Jurkat, Clone E6-1 (cell line): Measurements from ENCODE around the gene LRRC53.

ENCODE experiments used
- DNase-seq: peaks from one replicate; pipeline ENCODE4 v3.0.0-alpha.2; 2011; ENCODE audit warnings: low read depth, low spot score
- H3K4me3 ChIP-seq: 2 replicates; pipeline ENCODE4 v1.5.1; 2011; ENCODE audit warnings: mild to moderate bottlenecking, low read length, control low read depth, moderate library complexity

Gene LRRC53

DNA sequence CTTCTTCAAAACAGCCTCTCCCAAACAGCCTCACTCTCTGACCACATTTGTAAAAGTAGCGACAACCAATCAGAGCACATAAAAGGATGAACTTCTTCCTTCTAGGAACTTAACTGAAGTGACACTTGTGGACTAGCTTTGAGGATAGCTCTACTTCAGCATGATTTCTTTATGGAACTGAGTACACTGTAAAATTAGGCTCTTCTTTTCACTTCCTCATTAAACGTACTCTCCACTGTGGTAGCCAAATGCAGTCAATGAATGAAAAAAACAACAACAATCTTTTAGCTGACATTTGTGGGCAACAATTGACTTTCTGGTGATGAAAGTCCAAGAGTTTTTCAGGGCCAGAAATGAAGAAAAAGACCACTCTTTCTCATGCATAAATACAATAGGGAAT is 9.6 kb downstream of the LRRC53 start:
- H3K4me3 ChIP-seq = no peak overlapping the region
- DNase-seq = no peak

DNA sequence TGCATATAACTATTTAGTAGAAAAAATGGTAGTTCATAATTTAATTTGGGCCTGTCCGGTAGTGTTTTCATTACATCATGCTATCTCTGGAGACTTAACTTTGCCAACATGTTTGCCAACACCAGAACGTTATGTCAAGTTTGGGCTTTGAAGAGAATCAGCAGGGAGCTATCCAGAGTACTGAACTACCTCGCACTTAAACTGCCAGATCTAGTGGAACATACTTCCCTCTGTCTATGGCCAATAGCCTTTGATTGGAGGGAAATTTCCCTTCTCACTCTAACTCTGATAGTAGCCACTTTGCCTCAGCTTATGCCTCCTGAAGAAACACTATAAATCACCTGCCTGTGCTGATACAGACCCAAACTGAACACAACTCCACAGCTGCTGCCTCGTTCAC is 10.0 kb downstream of the LRRC53 start:
- DNase-seq = peak; percentile 27
- no peak overlapping the region for H3K4me3 ChIP-seq

DNA sequence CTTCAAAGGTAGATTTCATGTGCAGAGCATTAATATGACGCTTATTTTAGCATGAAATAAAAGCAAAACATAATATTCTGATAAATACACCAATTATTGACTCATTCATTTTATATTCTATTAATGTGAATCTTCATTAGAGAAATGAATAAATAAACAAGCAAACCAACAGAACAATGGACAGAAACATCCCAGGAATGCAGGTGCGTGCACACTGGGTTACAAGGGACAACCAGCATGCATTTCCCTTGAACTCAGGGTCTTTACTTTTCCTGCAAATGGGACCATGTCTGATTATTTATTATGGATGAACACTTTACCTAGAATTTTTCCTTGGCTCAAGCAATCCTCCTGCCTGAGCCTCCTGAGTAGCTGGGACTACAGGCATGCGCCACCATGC is 13.5 kb downstream of the LRRC53 start:
- DNase-seq = no peak
- no peak overlapping the region for H3K4me3 ChIP-seq

DNA sequence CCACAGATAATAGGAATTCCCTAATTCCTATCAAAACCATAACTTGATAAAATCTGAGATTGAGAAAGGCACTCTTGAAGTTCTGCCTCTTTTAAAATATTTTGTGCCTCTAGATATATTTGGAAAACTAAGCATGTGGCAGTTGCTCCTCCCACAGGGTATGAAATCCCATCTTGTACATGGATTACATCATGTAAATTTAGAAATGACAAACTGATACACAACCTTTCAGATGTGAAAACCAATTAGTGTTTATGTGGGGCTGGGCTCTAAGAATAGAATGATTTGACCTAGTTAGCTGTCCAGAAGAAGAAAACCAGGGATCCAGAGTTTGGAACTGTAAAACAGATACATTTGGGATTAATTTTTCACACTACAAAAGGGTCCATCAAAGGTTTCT is 15.7 kb downstream of the LRRC53 start:
- DNase-seq = no peak

DNA sequence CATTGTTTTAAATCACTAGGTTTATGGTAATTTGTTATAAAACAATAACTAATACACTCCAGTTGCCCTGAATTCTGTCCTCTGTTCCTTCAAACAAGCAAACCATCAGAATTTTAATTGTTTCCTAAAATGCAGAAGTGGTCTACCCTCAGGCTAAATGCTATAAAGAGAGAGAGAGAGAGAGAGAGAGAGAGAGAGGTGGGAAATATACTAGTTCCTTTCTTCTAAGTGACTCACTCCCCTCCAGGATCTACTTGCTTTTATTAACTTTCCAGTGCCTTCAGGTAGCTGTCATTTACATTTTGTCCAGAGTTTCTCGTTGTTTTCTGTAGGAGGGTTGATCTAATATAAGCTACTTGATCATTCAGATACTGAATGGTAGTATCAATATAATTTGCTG is 26.4 kb downstream of the LRRC53 start:
- H3K4me3 ChIP-seq = no peak overlapping the region
- no peak for DNase-seq

More for the DNA sequence above, 15.7 kb downstream of the LRRC53 start:
- no peak overlapping the region for H3K4me3 ChIP-seq

DNA sequence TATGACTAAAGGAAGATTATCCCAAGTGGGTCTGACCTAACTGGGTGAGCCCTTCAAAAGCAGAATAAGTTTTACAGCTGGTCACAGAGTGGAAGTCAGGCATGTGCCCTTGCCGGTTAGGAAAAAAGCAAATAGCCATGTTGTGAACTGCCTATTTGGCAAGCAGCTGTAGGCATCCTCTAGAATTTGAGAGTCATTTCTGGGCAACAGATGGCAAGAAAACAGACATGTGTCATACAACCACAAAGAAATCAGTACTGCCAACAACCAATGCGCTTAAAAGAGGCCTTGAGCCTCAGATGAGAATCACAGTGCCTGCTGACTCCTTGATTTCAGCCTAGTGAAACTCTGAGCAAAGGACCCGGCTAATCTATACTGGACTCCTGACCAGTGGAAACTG is 26.8 kb downstream of the LRRC53 start:
- no peak for DNase-seq
- H3K4me3 ChIP-seq = no peak overlapping the region

DNA sequence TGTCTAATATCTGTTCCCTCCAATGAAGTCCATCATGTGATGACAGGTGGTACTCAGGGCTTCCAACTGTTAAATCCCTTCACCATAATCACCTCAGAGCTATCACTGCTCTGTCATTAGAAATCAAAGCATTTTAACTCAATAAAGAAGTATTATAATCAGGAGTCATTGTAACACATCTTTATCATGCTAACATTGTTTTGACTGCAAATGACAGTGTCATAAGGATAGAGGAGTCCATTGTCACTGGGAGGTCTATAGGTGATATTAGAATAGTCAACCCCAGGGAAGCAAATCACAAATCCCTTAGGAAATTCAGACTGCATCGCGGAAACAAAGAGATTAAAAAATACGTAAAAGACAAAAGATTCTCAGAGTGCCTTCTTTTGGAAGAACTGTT is 30.8 kb downstream of the LRRC53 start:
- no peak overlapping the region for H3K4me3 ChIP-seq
- DNase-seq = no peak

DNA sequence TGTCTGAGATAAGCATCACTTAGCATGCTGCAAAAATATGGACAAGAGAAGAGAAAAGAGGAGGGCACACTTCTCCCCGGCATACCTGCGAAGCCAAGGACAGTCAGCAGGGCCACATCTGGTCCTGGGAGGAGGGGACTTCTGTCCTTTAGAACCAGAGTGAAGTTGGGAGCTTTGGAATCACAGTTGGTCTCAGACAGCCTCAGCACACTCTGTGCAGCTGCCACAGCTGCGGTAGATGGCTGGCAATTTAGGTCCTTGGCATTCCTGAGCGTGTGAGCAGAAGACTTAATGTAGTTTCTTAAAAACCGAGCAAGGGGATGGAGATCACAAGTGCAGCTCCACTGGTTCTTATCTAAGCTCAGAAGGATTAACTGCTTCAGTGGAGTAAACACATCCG is 32.3 kb downstream of the LRRC53 start:
- DNase-seq = no peak
- no peak overlapping the region for H3K4me3 ChIP-seq

DNA sequence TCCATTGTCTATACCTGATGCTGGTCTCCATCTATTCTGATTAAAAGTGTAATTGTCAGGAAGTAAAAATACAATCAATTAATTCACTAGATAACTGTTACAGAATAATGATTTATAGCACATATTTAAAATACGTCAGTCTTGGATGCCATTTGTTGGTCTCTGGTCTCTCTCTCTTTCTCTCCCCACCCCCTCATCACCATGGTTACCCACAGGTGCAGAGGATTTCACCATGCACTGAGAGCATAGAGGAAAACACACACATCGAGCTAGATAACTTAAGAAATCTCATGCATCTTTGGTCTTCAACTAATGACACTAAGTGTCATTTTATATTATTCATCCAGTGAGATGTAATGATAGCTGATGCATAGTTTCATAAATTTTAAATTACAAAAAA is 33.4 kb downstream of the LRRC53 start:
- H3K4me3 ChIP-seq = no peak overlapping the region
- no peak for DNase-seq

DNA sequence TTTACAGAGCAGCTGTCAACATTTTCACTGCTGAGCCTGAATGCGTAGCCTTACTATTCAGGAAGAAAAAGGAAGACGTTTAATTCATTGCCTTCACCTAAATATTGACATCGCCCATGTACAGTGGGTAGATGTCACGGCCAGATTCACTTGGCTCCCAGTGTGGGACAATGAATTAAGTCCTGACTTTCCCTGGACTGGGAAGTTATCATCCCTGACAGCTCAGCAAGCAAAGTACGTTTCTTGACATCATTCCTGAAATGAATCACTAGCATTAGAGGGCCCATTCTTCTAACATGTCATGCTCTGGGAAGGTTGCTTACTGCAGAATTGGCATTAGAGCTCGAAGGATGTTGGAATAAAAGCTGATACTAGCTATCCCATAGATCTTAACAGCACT is 37.8 kb downstream of the LRRC53 start:
- no peak for DNase-seq

DNA sequence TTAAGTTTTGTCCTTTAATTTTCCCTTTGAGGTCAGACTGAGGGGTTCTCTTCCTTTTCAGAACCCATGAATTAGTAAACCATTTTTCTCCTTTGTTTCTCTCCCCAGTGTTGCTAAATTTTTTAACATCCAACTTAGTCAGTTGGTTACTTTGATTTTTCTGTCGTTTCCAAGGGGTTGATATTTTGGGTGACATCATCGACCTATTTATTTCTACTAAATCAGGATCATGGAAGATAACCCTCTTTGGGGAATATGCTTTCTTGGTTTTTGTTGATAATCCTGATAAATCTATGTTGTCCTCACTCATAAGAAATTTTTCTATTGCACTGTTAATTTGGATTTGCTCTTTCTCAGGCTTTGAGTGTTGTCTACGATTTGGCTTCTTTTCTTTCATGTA is 40.9 kb downstream of the LRRC53 start:
- no peak for DNase-seq

More for the DNA sequence above, 37.8 kb downstream of the LRRC53 start:
- no peak overlapping the region for H3K4me3 ChIP-seq

DNA sequence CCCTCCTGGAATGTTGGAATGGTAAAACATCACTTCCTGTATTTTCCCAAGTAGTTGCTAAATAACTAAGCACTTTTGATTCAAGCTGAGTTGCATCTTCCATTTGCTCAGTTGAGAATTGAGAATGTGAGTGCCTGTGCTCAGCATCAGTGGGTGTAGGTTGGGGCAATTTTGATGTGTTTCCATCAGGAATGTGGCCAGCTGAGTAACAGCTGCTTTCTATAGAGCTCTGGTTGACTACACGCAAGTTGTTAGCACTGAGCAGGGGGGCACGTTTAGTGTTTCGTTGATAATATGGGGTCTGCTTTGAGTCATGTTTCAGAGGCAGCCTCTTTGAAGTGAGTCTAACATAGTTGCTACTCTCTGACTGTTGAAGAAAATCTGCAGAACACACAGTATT is 41.5 kb downstream of the LRRC53 start:
- H3K4me3 ChIP-seq = no peak overlapping the region

More for the DNA sequence above, 40.9 kb downstream of the LRRC53 start:
- H3K4me3 ChIP-seq = no peak overlapping the region

DNA sequence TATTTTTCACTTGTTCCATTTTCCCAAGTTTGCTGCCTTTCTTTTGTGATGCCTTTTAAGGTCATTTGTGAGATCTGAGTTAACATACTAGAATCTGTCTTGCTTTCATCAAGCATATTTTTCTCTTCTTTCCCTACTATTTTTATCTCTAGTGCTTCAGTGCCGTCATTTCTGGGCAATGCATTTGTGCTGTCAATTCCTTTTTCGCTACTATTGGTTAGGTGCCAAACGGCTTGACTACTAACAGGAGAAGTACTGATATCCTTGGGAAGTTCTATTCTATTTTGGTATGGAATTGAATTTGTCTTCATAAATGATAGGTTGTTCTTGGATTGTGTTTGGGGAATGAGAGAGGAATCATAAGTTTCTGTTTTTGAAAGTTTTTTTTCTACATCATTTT is 42.2 kb downstream of the LRRC53 start:
- H3K4me3 ChIP-seq = no peak overlapping the region
- DNase-seq = no peak

More for the DNA sequence above, 41.5 kb downstream of the LRRC53 start:
- DNase-seq = no peak

DNA sequence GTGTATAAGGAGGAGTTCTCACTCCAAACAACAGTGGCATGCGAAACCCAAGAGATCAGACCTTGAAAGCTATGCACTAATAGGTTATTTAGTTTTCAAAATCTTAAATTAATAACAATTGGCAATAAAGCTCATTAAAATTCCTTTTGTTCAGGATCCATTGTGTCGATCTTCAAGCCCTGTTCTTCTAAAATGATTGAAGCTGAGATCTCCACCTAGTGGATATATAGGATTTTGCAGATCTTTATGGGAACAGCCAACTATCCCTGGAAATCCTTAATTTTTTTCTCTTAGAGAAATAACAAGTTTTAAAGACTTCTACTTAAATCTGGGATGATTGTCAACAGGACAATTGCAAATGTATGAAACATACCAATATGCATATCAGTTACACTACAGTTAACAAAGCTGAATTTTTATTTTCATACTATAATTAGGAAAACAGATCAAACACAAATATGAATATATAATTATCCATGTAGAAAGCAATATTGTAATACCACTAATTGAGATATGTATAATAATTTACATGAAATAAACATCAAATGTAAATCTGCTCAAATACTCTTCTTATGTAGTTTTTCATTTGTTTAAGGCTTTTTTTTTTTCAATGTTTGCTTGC is 43.3 kb downstream of the LRRC53 start:
- DNase-seq = peak; percentile 19
- no peak overlapping the region for H3K4me3 ChIP-seq

DNA sequence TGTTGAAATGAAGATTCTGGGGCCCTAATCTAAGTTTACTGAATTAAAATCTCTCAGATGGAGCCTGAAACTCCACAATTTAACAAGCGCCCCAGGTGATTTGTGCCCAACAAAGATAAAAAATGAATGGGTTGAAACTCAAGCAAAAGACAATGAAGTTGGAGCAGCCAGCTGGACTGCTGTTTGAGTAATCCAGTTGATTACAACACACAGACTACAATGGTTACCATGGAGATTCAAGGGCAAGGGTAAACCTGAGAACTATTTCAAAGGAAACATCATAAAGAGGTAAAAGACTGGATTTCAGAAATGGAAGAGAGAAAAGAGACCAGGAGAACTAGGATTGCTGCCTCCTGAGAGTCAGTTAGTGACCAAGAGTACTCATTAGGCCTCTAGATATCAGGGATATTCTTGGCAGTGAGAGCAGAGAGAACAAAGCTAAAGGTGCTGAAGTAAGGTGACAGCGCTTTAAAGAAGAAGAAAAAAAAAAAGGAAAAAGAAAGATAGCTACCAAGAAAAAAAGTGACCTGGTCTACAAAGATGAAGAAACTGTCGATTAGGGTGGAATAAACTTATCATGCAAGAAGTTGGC is 44.5 kb downstream of the LRRC53 start:
- H3K4me3 ChIP-seq = no peak overlapping the region
- DNase-seq = no peak

DNA sequence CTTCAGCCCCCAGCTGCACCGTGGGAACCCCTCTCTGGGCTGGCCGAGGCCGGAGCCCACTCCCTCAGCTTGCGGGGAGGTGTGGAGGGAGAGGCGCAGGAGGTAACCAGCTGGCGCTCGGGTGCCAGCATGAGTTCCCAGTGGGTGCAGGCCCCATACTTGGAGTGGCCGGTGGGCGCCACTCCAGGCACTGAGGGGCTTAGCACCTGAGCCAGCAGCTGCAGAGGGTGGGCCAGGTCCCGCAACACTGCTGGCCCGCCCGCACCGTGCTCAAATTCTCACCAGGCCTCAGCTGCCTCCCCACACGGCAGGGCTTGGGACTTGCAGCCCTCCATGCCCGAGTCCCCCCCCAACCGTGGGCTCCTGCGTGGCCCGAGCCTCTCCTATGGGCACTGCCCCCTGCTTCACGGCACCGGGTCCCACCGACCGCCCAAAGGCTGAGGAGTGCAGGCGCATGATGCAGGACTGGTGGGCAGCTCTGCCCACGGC is 47.2 kb downstream of the LRRC53 start:
- DNase-seq = no peak
- no peak overlapping the region for H3K4me3 ChIP-seq

DNA sequence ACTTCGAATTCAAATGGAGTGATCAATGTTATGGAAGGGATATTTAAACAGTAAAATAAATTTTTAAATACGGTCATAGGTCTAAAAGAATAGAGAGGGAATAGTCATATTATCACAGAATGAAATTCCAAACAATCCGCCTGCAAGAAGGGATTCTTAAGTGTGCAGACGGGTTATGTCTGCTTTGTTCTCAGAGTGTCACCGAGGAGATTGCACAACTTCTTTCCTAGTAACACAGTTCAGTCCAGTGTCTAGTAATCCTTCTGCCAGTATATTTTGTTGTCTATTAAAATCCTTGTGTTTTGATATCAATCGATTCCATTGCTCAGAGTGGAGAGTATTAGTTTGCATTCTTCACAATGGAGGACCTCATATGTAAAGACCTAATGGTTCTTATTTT is 48.4 kb downstream of the LRRC53 start:
- H3K4me3 ChIP-seq = no peak overlapping the region
- no peak for DNase-seq

DNA sequence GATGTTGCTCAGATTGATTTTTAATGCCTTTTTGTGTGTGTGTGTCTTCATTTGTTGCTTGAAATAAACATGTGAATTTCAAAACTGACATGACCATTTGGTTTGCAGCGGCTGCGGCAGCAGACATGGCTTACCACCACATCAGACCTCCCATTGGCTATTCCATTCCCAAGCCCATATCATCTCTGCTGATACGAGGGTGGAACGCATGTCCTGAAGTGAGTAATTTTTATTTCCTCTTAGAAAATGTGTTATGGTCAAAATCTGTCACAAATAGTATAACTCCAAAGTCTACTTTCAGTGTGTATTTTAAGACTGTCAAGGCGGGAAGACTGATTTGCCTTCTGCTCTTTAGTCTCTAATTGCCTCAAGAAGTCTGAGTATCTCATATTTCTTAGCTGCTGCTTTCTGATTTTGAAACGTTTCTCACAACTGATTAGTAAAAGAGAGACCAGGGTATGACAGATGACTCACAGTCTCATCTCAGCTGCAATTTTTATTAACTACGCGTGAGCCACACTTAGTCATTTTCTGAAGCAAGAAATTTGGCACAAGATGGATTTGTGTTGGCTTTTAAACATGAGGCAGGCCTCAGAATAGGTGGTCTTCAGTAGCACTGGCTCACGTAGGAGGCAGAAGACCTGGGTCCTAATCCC is 49.0 kb downstream of the LRRC53 start:
- DNase-seq = no peak

DNA sequence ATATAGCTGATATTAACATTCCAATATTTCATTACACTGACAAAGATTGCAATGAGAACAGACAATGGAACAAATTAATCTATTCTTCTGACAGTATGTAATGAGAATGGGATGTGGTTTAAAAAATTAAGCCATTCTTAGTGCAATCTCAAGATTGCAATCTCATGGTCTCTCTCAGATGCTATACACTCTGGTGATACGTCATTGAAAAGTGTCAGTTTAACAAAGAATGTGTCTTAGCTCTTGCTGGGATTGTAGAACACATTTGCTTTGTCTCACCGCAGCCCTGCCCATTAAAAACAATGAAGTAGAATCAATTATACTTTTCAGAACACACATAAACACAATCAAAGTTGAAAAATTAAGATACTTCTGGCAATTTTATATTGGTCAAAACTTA is 55.2 kb downstream of the LRRC53 start:
- no peak overlapping the region for H3K4me3 ChIP-seq
- no peak for DNase-seq

More for the DNA sequence above, 49.0 kb downstream of the LRRC53 start:
- no peak overlapping the region for H3K4me3 ChIP-seq

DNA sequence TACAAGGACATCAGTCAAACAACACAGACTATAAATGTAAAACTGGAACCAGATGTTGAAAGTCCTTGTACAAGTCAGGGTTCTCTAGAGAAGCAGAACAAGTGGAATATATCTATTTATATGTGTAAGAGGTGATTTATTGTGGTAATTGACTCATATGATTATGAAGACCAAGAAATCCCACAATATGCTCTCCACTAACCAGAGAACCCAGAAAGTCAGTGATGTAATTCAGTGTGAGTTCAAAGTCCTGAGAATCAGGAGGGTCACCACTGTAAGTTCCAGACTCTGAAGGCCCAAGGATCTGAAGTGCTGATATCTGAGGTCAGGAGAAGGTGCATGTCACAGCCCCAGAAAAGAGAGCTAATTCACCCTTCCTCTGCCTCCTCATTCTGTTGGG is 57.0 kb downstream of the LRRC53 start:
- DNase-seq = no peak
- no peak overlapping the region for H3K4me3 ChIP-seq

DNA sequence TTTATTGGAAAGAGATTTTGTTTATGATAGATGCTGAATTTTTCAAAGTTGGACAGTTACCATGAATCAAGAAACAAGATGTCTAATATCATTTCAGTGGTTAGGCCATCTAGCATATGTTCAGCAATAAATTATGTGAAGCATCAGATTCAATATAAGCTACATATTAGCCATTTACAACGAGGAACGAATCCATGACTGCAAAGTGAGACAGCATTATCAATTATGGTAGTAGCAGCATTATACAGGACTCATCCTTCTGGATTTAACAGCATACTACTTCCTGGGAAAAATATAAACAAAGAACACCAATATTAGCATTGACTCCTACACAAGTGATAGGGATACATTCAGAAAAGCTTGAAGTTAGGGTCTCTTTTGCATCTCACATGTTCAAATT is 59.1 kb downstream of the LRRC53 start:
- no peak overlapping the region for H3K4me3 ChIP-seq
- DNase-seq = no peak
